ENCODE results near the gene SASH1.

GRCh38 chr6:148323344-148323743, 19.3 kb upstream of the SASH1 start:
- TF ChIP-seq GATA2 (IDR thresholded peaks at IDR 0.05; ENCODE audit: low read depth, low read length) (no peak), GATA3 (IDR thresholded peaks at IDR 0.05; ENCODE audit: low read depth, low read length) (no peak)

Measured in SH-SY5Y (cell line).